Keratinocyte (primary cell): Measurements from ENCODE around the gene LALBA.
"Not testable (repeated sequence)": the region's sequence is repeated elsewhere in the genome, so short reads cannot be mapped to it uniquely, and the experiment has no call there.

Source experiments
- CTCF ChIP-seq, 3 experiments: IDR thresholded peaks in 1 of 3; conservative IDR thresholded peaks in 1 of 3; optimal IDR thresholded peaks in 1 of 3; 2 replicates in 2 of 3; 3 replicates in 1 of 3; pipeline versions ENCODE3 to v1.5.1; 2011; ENCODE audit warnings: low read length in 3 of 3, mild to moderate bottlenecking in 3 of 3, moderate library complexity in 2 of 3, control low read depth in 1 of 3, inconsistent platforms in 1 of 3; ENCODE audit not compliant: insufficient read depth in 2 of 3; ENCODE audit errors: extremely low read depth in 1 of 3
- EZH2 ChIP-seq: IDR thresholded peaks from one replicate; pipeline ENCODE4 v1.6.1; 2012; ENCODE audit warnings: inconsistent platforms, mild to moderate bottlenecking, low read length, moderate library complexity

DNA sequence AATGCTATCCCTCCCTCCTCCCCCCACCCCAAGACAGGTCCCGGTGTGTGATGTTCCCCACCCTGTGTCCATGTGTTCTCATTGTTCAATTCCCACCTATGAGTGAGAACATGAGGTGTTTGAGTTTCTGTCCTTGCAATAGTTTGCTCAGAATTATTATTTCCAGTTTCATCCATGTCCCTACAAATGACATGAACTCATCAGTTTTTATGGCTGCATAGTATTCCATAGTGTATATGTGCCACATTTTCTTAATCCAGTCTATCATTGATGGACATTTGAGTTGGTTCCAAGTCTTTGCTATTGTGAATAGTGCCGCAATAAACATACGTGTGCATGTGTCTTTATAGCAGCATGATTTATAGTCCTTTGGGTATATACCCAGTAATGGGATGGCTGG lies 22.8 kb downstream of the LALBA start:
- not testable (repeated sequence) for TF ChIP-seq CTCF (optimal IDR thresholded peaks at IDR 0.05 in 1 of 3, IDR thresholded peaks at IDR 0.05 in 1 of 3, conservative IDR thresholded peaks at IDR 0.05 in 1 of 3; ENCODE audit: extremely low read depth in 1 of 3, insufficient read depth in 2 of 3, low read length in 3 of 3); EZH2
